Activated naive CD4-positive, alpha-beta T cell (primary cell): ENCODE measurements around the gene EEF2K.

Experiments
- DNase-seq, 4 experiments: peaks; one replicate each; lab custom pipeline; 2025; lab: John Stamatoyannopoulos, UW

EEF2K gene

DNA sequence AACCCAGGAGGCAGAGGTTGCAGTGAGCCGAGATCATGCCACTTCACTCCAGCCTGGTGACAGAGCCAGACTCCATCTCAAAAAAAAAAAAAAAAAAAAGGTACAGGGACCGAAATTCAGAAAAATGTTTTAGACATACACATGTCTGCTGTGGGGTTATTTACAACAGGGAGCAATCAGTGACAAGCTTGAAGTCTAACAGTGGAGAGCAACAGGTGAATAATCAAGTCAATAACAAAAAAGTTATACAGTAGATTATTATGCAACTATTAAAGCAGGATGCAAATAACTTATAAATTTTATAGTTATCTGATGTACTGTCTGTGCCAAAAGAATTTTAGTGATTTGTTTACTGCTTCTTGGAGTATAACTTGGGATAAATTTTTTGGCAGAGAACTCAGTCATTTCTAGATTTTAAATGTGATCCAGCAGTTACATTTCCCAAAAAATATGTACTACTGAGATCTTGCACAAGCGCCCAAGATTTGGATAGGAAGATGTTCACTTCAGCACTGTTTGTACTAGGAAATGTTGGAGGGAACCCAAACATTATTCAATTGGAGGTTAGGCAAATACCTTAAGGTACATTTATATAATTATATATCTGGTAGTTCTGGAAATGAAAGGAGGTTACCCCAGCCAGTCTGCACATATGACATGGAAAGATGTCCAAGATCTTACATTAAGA is 34.1 kb downstream of the EEF2K start:
- DNase-seq: no peak

DNA sequence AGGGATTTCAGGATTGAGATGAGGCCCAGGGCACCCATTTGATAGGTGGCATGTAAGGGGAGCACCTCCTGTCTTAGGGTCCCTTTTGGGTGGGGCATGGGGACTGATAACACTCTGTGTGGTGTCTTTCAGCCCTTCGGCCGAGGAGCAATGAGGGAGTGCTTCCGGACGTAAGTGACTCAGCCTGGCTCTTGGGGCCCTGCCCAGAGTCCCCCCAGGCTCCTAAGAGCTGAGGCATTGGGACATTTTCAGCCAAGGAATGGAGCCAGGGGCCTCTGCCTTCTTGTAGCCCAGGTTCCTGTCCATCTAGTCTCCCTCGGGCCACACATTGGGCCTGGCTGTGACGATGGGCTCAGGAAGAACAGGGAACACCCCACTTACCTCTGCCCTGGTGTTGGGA is 44.4 kb downstream of the EEF2K start:
- no peak for DNase-seq

DNA sequence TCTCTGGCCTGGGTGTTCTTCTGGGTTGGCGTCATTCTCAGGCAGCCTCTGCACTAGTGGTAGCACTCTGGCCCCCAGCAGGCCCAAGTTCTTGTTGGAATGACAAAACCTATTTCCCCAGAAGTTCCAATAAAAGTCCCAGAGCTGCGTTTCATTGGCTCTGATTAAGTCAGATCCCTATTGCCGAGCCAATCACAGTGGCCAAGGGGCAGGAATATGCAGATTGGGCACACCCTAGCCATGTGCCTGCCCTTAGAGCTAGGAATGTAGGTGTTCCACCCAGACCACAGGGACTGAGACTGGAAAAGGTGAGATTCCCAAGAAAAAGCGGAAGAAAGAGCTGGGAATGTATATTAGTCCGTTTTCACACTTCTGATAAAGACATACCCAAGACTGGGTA is 46.2 kb downstream of the EEF2K start:
- no peak for DNase-seq

DNA sequence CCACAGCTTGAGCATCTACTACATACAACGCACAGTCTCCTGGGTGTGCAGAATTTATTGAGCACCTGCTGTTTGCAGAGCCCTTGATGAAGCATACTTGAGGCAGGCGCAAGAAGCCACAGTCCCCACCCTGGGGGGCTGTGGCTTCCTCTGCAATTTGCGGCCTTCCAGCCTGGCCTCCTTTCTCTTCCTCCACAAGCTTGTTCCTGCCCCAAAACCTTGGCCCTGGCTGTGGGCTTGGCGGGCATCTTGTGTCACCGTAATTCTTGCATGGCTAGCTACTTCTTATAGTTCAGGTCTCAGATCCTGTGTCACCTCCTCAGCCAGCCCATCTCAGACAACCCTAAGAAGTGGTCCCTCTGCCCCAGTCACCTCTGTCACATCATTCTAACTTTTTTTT is 47.2 kb downstream of the EEF2K start:
- no peak for DNase-seq

DNA sequence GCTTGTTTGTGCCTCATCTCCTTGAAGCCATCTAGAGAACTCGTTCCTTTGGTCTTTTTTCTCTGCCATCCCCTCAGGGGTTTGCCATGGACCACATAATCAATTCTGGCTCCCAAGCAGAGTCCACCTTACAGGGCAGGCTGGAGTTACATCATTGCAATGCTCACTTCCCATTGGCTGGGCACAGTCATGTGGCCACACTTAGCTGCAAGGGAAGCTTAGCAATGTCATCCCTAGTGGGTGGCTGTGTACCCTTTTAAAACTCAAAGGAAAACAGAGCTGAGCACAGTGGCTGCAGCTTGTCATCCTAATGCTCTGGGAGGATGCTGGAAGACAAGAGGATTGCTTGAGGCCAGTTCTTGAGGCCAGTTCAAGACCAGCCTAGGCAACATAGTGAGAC is 49.3 kb downstream of the EEF2K start:
- DNase-seq: no peak

DNA sequence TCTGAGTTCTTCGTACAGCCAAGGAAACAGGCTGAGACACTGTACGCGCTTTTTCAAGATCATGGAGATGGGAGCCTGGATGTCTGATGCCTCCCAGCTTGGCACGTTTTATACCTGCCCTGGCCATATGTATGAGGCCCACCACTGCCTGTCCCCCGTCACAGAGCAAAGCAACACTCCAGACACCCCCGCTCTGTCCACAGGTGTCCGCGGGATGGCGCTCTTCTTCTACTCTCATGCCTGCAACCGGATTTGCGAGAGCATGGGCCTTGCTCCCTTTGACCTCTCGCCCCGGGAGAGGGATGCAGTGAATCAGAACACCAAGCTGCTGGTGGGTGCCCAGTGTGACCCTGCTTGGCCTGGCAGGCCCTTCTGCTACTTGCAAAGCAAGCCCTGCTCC is 51.4 kb downstream of the EEF2K start:
- DNase-seq: no peak

DNA sequence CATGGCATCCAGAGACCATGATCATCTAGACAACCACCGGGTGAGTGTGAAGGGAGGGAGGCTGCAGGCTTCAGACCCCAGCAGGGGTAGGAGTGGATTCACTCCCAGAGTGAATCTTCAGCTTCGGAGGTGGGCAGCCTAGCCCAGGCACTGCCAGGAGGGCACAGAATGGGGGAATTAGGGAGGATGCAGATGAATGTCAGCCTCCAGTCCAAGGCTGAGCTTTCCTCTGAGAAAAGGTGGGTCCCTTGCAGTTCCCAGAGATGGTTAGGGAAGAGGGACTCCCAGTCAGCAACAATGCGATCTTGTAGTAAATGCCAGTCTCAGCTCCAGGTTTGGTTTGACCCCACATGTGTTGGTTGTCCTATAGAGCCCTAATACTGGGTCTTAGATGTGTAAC is 54.4 kb downstream of the EEF2K start:
- no peak for DNase-seq

DNA sequence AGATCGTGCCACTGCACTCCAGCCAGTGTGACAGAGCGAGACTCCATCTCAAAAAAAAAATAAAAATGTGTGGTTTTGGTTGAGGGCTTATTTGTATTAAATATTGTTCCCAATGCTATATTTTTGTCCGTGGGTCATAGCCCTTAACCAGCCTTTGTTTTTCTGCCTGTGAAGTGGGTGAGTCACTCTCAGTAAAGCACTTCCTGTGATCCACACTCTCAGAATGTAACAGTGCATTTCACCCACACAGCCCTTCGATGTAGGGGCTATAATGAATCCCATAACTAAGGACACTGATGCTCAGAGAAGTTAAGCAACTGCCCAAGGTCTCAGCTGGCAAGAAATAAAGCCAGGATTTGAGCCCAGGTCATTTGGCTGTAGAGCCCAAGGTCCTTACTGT is 56.4 kb downstream of the EEF2K start:
- no peak for DNase-seq

DNA sequence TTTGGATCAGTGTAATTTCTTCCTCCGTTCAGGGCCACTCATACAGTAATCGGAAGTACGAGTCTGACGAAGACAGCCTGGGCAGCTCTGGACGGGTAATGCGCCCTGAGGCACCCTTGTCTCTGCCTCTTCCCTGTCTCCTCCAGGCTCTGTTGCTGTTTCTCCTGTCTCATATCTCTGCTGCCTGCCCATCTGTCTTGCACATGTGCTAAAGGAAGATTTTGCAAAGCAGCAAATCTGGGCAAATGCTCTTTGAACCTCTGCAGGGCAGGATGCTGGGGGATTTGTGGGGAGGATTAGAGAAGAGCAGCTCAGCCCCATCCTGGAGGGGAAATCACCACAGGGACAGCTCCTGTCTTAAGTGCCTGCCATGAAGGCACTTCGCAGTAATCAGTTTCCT is 58.7 kb downstream of the EEF2K start:
- no peak for DNase-seq

DNA sequence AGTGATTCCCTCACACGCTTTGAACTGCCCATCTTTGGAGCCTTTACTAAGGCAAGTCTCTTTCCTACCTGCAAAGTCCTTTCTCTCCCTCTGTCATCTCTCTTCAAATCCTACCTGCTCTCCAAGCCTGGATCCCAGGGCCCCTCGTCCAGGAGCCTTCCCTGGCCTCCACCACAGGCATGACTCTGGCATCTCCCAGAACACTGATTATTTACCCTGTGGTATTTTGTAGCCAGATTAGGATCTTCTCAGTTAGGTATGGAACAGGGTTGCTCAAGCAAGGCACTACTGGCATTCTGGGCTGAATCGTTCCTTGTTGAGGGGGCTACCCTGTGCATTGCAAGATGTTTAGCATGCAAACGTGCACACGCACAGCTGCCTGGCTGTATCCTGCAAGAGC is 59.3 kb downstream of the EEF2K start:
- DNase-seq: no peak

DNA sequence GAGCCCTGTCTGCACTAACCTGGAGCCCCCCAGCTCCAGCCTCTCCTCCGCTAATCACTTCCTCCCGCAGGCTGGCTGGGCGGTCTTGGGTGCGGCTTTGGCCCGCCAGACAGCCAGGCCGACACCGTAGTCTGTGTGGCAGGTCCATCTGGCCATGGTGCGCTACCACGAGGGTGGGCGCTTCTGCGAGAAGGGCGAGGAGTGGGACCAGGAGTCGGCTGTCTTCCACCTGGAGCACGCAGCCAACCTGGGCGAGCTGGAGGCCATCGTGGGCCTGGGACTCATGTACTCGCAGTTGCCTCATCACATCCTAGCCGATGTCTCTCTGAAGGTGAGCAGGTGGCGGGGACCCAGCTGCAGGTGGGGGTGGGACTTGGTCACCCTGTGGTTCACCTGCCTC is 60.5 kb downstream of the EEF2K start:
- DNase-seq: no peak

DNA sequence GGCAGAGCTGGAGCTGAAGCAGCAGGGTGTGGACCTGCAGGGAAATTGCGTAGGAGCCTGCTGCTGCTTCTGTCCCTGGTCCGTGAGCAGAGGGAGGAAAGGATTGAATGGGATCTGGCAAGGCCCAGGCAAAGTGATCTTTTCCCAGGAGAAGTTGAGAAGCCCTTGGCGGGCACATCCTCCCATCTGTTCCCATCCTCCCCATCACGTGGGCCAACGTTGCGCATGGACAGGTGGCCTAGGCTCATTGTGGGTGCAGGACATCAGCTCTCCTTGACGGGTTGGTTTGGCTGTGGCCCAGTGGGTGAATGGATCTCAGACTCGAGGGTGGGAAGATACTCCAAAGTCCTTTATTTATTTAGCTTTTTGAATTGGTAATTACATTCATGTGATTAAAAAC is 61.7 kb downstream of the EEF2K start:
- no peak for DNase-seq

DNA sequence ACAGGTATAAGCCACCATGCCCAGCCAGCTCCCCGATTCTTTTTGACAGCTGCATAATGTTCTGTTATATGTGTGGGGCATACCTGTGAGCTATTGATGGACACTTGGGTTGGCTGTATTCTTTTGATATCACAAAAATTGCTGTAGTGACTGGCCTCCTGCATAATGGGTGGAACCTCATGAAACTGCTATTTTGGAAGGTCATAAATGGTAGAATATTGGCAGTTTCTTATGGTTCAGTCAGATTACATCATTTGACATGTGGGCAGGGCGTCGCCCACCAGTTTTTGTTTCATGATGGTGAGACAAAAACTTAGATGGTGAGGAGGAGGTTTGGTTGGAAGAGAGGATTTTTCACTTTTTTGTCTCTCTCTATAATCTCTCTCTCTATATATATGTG is 64.4 kb downstream of the EEF2K start:
- no peak for DNase-seq

DNA sequence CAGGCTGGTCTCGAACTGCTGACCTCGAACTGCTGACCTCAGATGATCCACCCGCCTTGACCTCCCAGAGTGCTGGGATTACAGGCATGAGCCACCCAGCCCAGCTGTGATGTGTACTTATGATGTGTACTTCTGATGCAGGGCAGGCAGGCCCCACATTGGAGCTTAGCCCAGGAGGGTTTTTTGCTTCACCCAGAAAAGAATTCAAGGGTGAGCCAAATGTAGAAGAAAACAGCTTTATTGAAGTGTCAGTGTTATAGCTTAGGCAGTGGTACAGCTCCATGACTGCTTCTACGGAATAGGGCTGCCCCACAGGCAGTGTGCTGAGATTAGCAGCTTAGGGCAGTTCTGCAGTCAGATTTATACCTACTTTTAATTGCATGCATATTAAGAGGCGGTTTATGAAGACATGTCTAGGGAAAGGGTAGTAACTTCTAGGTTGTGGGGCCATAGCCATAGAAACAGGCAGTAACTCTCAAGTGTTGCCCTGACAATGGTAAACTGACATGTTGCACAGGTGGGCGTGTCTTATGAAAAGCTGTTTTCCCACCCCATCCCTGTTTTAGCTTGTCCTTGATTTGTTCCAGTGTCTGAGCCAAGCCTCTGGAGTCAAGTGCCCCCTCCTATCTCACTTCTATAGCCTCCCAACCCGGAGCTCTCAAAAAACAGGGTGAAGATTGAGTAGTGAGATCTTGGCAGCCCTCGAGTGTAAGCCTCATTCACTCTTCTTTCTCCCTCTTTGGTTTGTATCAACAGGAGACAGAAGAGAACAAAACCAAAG is 67.0 kb downstream of the EEF2K start:
- DNase-seq: no peak

DNA sequence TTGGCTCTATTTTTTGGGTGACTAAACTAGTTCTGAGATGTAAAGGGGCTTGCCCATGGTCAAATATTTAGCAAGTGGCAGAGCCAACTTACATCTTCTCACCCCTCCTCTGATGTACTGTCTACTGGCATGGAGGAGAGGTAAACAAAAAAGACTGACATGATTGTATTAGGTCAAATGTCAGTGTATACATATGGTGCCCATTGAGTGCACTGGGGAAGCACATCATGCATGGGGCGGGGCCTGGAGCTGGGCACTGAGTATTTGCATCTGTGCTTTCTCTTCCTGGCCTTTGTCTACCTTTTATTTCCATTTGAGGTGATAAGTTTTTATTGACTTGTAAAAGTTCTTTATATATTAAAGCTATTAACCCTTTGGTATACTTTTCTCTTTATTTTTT is 68.8 kb downstream of the EEF2K start:
- DNase-seq: no peak

DNA sequence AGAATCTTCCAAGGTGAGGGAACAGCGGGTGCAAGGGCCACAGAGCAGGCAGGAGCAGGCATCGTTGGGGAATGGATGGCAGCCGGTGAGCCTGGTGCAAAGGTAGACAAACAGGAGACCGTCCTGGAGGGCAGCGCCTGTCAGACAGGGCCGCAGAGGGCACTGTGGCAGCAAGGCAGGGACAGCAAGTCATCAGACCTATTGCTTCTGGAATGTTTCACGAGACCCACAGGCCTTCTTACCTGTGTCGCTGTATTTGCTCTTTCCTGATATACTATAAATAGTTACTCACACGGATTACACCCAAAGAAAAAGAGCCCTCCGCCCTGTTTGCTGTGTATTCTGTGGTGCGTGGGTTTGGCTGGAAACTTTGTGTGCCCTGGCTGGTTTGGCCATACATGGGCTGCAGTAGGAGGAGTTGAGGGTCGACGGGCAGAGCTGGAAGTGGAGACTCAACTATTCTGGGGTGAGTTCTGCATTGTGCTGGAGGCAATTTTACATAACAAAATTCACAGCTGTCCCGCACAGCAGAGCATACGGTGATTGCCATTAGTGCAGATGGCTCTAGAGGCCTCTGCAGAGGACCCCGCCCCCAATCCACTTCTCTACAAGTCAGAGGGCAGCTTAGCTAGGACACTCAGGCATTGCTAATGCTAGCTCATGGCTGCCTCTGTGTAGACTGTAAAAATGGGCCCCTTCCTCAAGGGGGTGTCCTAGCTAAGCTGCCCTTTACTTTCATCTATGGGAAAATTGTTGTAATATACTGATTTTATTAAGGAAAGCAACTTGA is 72.6 kb downstream of the EEF2K start:
- DNase-seq: no peak

DNA sequence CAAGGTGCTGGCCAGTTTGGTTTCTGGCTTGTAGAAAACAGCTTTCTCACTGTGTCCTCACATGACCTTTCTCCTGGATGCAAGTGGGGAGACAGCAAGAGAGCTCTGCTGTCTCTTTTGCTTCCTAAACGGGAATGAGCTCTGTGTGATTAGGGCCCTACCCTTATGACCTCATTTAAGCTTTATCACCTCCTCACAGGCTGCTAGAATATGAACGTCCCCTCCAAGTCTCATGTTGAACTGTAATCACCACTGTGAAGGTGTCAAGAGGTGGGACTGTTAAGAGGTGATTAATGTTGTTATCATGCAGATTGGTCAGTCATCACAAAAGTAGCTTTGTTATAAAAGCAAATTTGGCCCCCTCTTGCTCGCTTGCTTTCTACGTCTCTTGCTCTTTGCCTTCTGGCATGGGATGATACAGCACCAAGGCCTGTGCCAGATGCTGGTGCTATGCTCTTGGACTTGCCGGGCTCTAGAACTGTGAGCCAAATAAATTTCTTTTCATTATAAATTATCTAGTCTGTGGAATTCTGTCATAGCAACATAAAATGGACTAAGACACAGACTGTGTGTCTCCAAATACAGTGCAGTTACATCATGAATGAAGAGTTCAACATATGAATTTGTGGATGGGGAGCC is 76.3 kb downstream of the EEF2K start:
- DNase-seq: no peak

DNA sequence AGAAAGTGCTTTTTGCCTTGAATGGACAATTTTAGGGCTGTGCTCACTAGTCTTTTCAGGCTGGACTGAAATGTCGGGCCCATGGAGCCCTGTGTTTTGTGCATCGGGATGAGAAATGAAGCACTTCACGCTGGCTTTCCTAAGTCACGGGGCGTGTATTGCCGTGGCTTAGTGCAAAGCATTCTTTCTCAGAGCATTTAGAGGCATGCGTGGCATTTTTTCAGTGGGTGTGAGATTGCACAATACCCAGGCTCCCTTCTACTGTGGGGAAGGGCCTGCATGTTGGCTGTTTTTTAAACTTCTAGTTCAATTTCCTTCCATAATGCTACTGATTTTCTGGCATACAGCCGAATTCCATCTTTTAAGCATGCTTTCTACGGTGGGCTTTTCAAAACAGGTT is 78.6 kb downstream of the EEF2K start:
- no peak for DNase-seq

DNA sequence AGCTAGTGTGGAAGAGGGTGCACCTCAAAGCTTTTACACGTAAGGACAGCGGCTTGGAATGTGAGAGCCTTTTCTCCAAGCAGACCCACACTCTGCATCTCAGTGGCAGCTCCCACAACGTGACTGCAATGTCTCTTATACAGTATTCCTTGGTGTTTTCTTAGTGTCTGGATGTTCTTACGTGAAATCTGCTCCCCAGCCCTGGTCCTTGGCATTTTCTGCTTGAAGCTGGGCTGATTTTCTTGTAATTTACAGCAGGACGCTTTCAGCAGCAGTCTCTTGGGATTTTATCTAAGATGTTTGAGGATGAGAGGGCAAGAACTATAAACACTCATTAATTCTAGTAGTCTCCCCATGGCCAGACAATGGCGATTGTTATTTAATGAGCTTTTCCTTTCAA is 79.0 kb downstream of the EEF2K start:
- no peak for DNase-seq

DNA sequence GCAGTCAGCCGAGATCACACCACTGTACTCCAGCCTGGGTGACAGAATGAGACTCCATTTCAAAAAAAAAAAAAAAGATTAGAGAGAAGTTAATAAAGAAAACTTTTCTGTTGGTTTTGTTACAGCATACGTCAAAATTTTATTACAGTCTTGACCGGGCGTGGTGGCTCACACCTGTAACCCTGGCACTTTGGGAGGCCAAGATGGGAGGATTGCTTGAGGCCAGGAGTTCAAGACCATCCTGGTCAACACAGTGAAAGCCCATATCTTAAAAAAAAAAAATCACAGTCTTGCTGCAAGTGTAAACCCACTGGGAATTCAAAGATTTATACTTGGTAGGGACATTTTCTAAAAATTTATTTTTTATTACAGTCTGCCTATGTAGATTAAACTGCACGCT is 84.9 kb downstream of the EEF2K start:
- DNase-seq: no peak

DNA sequence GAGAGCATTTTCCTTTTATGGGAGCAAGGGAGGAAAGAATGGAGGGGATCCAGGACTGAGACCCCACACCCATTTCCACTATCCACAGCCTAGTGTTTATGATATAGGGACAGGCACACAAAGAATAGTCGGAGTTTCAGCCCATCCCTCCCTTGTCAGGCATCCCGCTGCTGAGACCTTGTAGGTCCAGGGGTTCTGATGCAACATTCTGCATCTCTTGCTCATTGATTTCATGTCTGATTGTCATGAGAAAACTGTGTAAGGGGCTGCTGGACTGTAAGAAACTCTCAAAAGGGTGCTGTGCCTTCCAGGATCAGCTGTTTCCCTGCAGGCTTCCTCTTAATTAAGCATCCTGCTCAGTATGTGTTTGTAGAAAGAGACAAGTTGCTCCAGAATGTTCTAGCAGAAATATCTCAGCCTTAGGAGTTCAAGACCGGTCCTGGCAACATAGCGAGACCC is 85.8 kb downstream of the EEF2K start:
- no peak for DNase-seq

DNA sequence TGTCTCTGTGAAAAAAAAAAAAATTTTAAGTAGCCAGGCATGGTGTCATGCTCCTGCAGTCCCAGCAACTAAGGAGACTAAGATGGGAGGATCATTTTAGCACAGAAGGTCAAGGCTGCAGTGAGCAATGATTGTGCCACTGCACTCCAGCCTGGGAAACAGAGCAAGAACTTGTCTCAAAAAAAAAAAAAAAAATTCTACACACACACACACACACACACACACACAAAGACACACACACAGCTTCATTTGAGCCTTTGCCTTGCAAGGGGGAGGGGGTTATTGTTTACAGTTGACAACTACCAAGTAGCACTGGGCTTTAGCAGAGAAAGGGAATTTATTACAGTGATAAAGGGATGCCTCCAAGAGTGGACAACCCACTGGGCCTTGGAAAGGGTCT is 86.2 kb downstream of the EEF2K start:
- no peak for DNase-seq
